PC-9 (cell line): Measurements from ENCODE around the gene WDR20. TPM values are rescaled to one million over a fixed set of nuclear protein-coding genes. Genes with fewer than 3 reads are reported as not detected.

Source experiments
- BruUV-seq: library from RNA; stranded (reverse); fragments of 400-500 nt; replicated peaks from 2 replicates; lab custom pipeline; 2021; lab: Mats Ljungman, UMichigan
- CTCF ChIA-PET: fragments of 300-600 bp; sonication (Branson Sonifier 250); formaldehyde crosslinking; loops from one replicate; lab custom pipeline; 2022; ENCODE audit warnings: antibody characterized with exemption; lab: Charles Lee
- POLR2A ChIA-PET: fragments of 300-600 bp; sonication (Branson Sonifier 250); formaldehyde crosslinking; loops from one replicate; lab custom pipeline; 2022; ENCODE audit warnings: antibody characterized with exemption; ENCODE audit not compliant: unreplicated experiment; lab: Charles Lee
- DNase-seq, 2 experiments: peaks; one replicate each; pipeline versions ENCODE4 v3.0.0 to v3.0.0-alpha.2; 2015 to 2022; ENCODE audit warnings: mixed read lengths in 1 of 2
- H2AFZ ChIP-seq: fragments of 200-600 bp; sonication (generic); 2 replicates; pipeline ENCODE4 v1.8.1; 2017; ENCODE audit warnings: antibody characterized with exemption
- H3F3A ChIP-seq: fragments of 200-600 bp; sonication (generic); 2 replicates; pipeline ENCODE4 v1.8.1; 2017; ENCODE audit warnings: antibody characterized with exemption, mild to moderate bottlenecking, low read depth; ENCODE audit not compliant: insufficient read depth
- H3K27ac ChIP-seq: fragments of 200-600 bp; sonication (generic); 2 replicates; pipeline ENCODE4 v1.6.1; 2016; ENCODE audit warnings: mixed run types
- H3K27me3 ChIP-seq: fragments of 200-600 bp; sonication (generic); 2 replicates; pipeline ENCODE4 v1.6.1; 2016; ENCODE audit warnings: low read depth, mixed run types; ENCODE audit not compliant: insufficient read depth
- H3K36me3 ChIP-seq: fragments of 200-600 bp; sonication (generic); 2 replicates; pipeline ENCODE4 v1.6.1; 2016; ENCODE audit warnings: low read depth, mixed run types
- H3K4me1 ChIP-seq: fragments of 200-600 bp; sonication (generic); replicated peaks from 2 replicates; pipeline ENCODE4 v1.6.1; 2016; ENCODE audit warnings: mixed run types; ENCODE audit not compliant: insufficient read depth
- H3K4me2 ChIP-seq: fragments of 200-600 bp; sonication (generic); 2 replicates; pipeline ENCODE4 v1.6.1; 2017; ENCODE audit warnings: mixed run types
- H3K4me3 ChIP-seq: fragments of 200-600 bp; sonication (generic); 2 replicates; pipeline ENCODE4 v1.6.1; 2016; ENCODE audit warnings: mixed run types
- H3K79me2 ChIP-seq: fragments of 200-600 bp; sonication (generic); 2 replicates; pipeline ENCODE4 v1.6.1; 2017; ENCODE audit warnings: low read depth, mixed run types
- H3K9me2 ChIP-seq: fragments of 200-600 bp; sonication (generic); 2 replicates; pipeline ENCODE4 v1.8.1; 2017; ENCODE audit warnings: mild to moderate bottlenecking; ENCODE audit not compliant: insufficient read depth
- H3K9me3 ChIP-seq: fragments of 200-600 bp; sonication (generic); 2 replicates; pipeline ENCODE4 v1.8.1; 2016; ENCODE audit warnings: low read depth; ENCODE audit not compliant: insufficient read depth
- H4K20me1 ChIP-seq: fragments of 200-600 bp; sonication (generic); 2 replicates; pipeline ENCODE4 v1.8.1; 2017; ENCODE audit not compliant: insufficient read depth
- EZH2 ChIP-seq: fragments of 200-600 bp; sonication (generic); IDR thresholded peaks from 2 replicates; pipeline ENCODE4 v1.8.0; 2017; ENCODE audit warnings: antibody characterized with exemption, low read depth
- intact Hi-C: fragments of 100-400 bp; cut with micrococcal nuclease; formaldehyde crosslinking; loops from one replicate; pipeline ENCODE4 v1.10.0; 2022; ENCODE audit not compliant: unreplicated experiment
- total RNA-seq: library from RNA; stranded (reverse); gene quantifications from 2 replicates; pipeline ENCODE4 v1.2.3, GENCODE V29; 2021
- TF ChIP-seq, protein P1 (sequence below): fragments of 200-600 bp; sonication (generic); conservative IDR thresholded peaks from 2 replicates; pipeline ENCODE4 v1.6.1; 2017; ENCODE audit warnings: mixed run types, antibody characterized with exemption, mild to moderate bottlenecking, moderate library complexity

The WDR20 gene
- total RNA-seq, 1 experiment from 2014 or later: 93.5 TPM

DNA sequence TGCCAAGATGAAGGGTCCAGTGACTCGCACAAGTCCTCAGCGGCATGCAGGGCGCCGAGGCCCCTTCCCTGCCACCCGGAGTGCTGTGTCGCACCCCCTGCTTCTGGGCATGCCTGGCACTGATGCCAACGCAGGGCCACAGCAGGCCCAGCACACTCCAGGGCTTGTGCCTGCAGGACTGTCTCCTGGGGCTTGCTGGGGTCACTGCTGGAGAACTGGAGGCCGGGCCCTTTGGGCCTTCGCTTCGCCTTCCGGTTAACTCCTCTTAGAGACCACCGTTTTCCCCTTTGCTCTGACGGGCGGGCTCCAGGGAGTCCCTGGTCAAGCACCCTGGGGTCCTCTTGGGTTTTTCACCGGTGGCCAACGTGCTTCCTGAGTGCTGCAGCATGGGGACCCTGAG is 79.6 kb downstream of the WDR20 start:
- POLR2A ChIA-PET: no interaction called here
- BruUV-seq: no TSS peak
- CTCF ChIA-PET: no interaction called here

DNA sequence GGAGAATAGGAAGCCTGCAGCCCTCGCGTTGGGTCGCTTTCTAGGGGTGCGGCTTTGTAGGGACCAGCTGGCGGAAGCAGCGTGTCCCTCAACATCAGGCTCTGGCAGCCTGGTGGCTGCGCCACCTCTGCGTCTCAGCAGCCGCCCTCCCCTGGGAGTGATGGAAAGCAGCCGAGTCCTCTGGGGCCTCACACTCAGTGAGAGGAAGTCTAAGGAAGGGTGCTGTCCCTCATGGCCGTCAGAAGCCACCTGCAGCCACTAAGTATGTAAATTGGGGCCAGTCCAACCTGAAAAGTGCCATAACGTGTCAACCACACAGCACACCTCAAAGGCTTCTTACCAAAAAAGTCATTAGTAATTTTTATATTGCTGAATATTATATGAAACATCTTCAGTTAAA is 80.3 kb downstream of the WDR20 start:
- no peak for TF ChIP-seq EZH2
- no peak overlapping the region for H3K4me3 ChIP-seq
- ChIA-PET CTCF (interaction anchor here (1.6 kb wide), 1 partner anchor 122 kb away, joined by 3 read pairs; no protein-coding TSS in a partner anchor), POLR2A (no interaction called here)
- H4K20me1 ChIP-seq: peaks cover 5% of the 10 kb centered on the region; the same call in 1 of the 2 replicates
- intact Hi-C loops: loop anchor here (2.0 to 5.0 kb wide), 3 partner anchors 81 to 258 kb away; partner anchors contain the start of genes DYNC1H1 and WDR20
- no peak overlapping the region for H3K4me2 ChIP-seq
- H3K9me3 ChIP-seq: no peaks in the 10 kb centered on the region
- peaks cover 23% of the 10 kb centered on the region for H3K79me2 ChIP-seq
- peaks cover 27% of the 10 kb centered on the region for H3F3A ChIP-seq
- no TSS peak for BruUV-seq
- peaks cover 4% of the 10 kb centered on the region; the same call in 1 of the 2 replicates for H3K36me3 ChIP-seq
- H3K27ac ChIP-seq: no peak overlapping the region
- H2AFZ ChIP-seq: no peak overlapping the region
- H3K4me1 ChIP-seq: peaks cover 19% of the 10 kb centered on the region
- no peaks in the 10 kb centered on the region for H3K27me3 ChIP-seq
- no peaks in the 10 kb centered on the region for H3K9me2 ChIP-seq
- DNase-seq: no peak

More for the DNA sequence above, 79.6 kb downstream of the WDR20 start:
- Histone ChIP-seq H3K36me3 (peaks cover 4% of the 10 kb centered on the region; the same call in 1 of the 2 replicates), H3K9me2 (no peaks in the 10 kb centered on the region), H3K27me3 (no peaks in the 10 kb centered on the region), H2AFZ (no peak overlapping the region), H3K4me1 (peaks cover 19% of the 10 kb centered on the region), H3K4me3 (no peak overlapping the region), H3K27ac (no peak overlapping the region), H3K4me2 (no peak overlapping the region), H3F3A (peaks cover 20% of the 10 kb centered on the region; the same call in 1 of the 2 replicates), H3K9me3 (no peaks in the 10 kb centered on the region), H4K20me1 (peaks cover 10% of the 10 kb centered on the region; the same call in 1 of the 2 replicates), H3K79me2 (peaks cover 23% of the 10 kb centered on the region)
- no peak for TF ChIP-seq EZH2
- TF ChIP-seq, protein P1, sequence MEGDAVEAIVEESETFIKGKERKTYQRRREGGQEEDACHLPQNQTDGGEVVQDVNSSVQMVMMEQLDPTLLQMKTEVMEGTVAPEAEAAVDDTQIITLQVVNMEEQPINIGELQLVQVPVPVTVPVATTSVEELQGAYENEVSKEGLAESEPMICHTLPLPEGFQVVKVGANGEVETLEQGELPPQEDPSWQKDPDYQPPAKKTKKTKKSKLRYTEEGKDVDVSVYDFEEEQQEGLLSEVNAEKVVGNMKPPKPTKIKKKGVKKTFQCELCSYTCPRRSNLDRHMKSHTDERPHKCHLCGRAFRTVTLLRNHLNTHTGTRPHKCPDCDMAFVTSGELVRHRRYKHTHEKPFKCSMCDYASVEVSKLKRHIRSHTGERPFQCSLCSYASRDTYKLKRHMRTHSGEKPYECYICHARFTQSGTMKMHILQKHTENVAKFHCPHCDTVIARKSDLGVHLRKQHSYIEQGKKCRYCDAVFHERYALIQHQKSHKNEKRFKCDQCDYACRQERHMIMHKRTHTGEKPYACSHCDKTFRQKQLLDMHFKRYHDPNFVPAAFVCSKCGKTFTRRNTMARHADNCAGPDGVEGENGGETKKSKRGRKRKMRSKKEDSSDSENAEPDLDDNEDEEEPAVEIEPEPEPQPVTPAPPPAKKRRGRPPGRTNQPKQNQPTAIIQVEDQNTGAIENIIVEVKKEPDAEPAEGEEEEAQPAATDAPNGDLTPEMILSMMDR: no peak
- intact Hi-C loops: no loop called here
- DNase-seq: no peak

DNA sequence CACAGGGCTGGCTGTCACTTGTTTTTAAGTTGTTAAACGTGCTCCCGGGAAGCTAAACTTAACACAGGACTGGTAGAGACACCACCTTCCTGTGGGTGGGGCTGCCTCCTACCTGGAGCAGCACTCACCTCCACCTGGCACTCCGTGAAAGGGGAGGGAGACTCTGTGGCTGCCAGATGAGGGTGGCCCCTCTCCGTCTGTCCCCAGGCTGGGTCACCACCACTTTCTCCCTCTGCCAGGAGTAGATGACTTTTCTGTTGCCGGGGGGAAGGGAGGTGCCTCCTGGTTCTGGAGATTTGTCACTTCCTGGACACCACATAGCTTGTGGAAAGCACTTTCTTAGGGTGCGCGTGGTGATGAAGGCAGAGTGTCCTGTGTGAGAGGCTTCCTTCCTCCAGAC is 81.3 kb downstream of the WDR20 start:
- H3K27me3 ChIP-seq: no peaks in the 10 kb centered on the region
- H3K4me1 ChIP-seq: peaks cover 19% of the 10 kb centered on the region
- TF ChIP-seq EZH2: no peak
- TF ChIP-seq, protein P1: peak; percentile 45; the same call in 1 of the 2 replicates
- H3K9me2 ChIP-seq: no peaks in the 10 kb centered on the region
- CTCF ChIA-PET: interaction anchor here (0.6 to 1.6 kb wide), 3 partner anchors 34 to 1400 kb away, joined by 3 to 7 read pairs (median 5); no protein-coding TSS in a partner anchor
- H2AFZ ChIP-seq: no peak overlapping the region
- peak; percentile 63 to 91 for DNase-seq
- intact Hi-C loops: loop anchor here (1.0 to 5.0 kb wide), 4 partner anchors 82 to 259 kb away; partner anchors contain the start of genes DYNC1H1 and WDR20
- H3K79me2 ChIP-seq: peaks cover 23% of the 10 kb centered on the region
- no TSS peak for BruUV-seq
- H3F3A ChIP-seq: peaks cover 37% of the 10 kb centered on the region
- H3K9me3 ChIP-seq: no peaks in the 10 kb centered on the region
- H3K4me2 ChIP-seq: 0 out of 2 replicates have a peak overlapping the region, but pooled peaks have one; percentile 6
- peak overlapping the region; percentile 27; the same call in 1 of the 2 replicates for H3K27ac ChIP-seq
- POLR2A ChIA-PET: interaction anchor here (0.5 to 0.6 kb wide), 2 partner anchors 201 to 249 kb away, joined by 3 to 7 read pairs; no protein-coding TSS in a partner anchor
- H3K36me3 ChIP-seq: peaks cover 4% of the 10 kb centered on the region; the same call in 1 of the 2 replicates
- H4K20me1 ChIP-seq: peaks cover 2% of the 10 kb centered on the region; the same call in 1 of the 2 replicates
- no peak overlapping the region for H3K4me3 ChIP-seq
